ENCODE results near the gene ZFYVE28. TPM values are rescaled to one million over a fixed set of nuclear protein-coding genes. Genes with fewer than 3 reads are reported as not detected.

Gene ZFYVE28
- total RNA-seq, 1 experiment from 2014 or later = 19.2 TPM

- ChIA-PET RAD21 (ENCODE audit: low non-redundant PET in 1 of 2, low total read pairs in 2 of 2, uncharacterized antibody in 2 of 2, unreplicated experiment in 2 of 2) (no interaction called here), POLR2A (no interaction called here), CTCF (no interaction called here)
- no peaks in the 10 kb centered on the region for H3K36me3 ChIP-seq (ENCODE audit: control insufficient read depth in 1 of 2, insufficient read depth in 2 of 2, low read length in 2 of 2)
- H3K9ac ChIP-seq (ENCODE audit: low read length) = no peak overlapping the region
- H3K79me2 ChIP-seq (ENCODE audit: insufficient read depth, low read length) = no peaks in the 10 kb centered on the region
- no peak overlapping the region for H3K27ac ChIP-seq (ENCODE audit: low read depth, low read length)
- intact Hi-C loops (cut with micrococcal nuclease) = no loop called here
- ATAC-seq (no peak), DNase-seq (ENCODE audit: low read depth, low spot score) (no peak)
- H2AFZ ChIP-seq (ENCODE audit: low read depth, low read length, poor library complexity, severe bottlenecking) = no peak overlapping the region
- no TSS peak for BruUV-seq (replicated peaks)
- no peaks in the 10 kb centered on the region for H3K27me3 ChIP-seq (ENCODE audit: insufficient read depth, low read length)
- no peak overlapping the region for H3K4me3 ChIP-seq (replicated peaks in 1 of 2; ENCODE audit: low read depth in 1 of 2, low read length in 2 of 2)
- H3K9me3 ChIP-seq (ENCODE audit: control insufficient read depth in 1 of 2, insufficient read depth in 1 of 2, low read depth in 1 of 2, low read length in 2 of 2) = no peaks in the 10 kb centered on the region
- H3K4me1 ChIP-seq (ENCODE audit: control insufficient read depth in 1 of 2, insufficient read depth in 2 of 2, low read length in 2 of 2) = no peaks in the 10 kb centered on the region
- no peaks in the 10 kb centered on the region for H3K9me2 ChIP-seq (ENCODE audit: insufficient read depth)
- no peak for TF ChIP-seq EZH2phosphoT487 (IDR thresholded peaks at IDR 0.05; ENCODE audit: borderline replicate concordance)
- no peak for TF ChIP-seq CTCF (IDR thresholded peaks at IDR 0.05 in 2 of 3, conservative IDR thresholded peaks at IDR 0.05 in 1 of 3; ENCODE audit: borderline replicate concordance in 1 of 3, insufficient read depth in 1 of 3, low read depth in 2 of 3, low read length in 2 of 3)
- no peak for TF ChIP-seq EZH2 (IDR thresholded peaks at IDR 0.05)
- TF ChIP-seq FOSL1 (IDR thresholded peaks at IDR 0.05; ENCODE audit: low read depth) = no peak
- TF ChIP-seq REST (IDR thresholded peaks at IDR 0.05; ENCODE audit: low read depth) = no peak
- no peak for TF ChIP-seq JUND (IDR thresholded peaks at IDR 0.05)
- TF ChIP-seq MAX (IDR thresholded peaks at IDR 0.05) = no peak
- no peak for TF ChIP-seq POLR2A (IDR thresholded peaks at IDR 0.05; ENCODE audit: borderline replicate concordance, extremely low read depth, insufficient read depth, insufficient read length)
- no peak overlapping the region for H3K4me2 ChIP-seq (ENCODE audit: low read length)
- H4K20me1 ChIP-seq (ENCODE audit: insufficient read depth) = no peaks in the 10 kb centered on the region
Observed at GRCh38 chr4:2352171-2352570, 66.3 kb downstream of the ZFYVE28 start.

Data from HCT116 (cell line).